Putamen (tissue), 1 donor: ENCODE measurements around the gene TNFAIP3.

Experiments used
- DNase-seq: peaks from one replicate; pipeline ENCODE4 v3.0.0-alpha.2; 2016; ENCODE audit warnings: low spot score

TNFAIP3 gene

DNA sequence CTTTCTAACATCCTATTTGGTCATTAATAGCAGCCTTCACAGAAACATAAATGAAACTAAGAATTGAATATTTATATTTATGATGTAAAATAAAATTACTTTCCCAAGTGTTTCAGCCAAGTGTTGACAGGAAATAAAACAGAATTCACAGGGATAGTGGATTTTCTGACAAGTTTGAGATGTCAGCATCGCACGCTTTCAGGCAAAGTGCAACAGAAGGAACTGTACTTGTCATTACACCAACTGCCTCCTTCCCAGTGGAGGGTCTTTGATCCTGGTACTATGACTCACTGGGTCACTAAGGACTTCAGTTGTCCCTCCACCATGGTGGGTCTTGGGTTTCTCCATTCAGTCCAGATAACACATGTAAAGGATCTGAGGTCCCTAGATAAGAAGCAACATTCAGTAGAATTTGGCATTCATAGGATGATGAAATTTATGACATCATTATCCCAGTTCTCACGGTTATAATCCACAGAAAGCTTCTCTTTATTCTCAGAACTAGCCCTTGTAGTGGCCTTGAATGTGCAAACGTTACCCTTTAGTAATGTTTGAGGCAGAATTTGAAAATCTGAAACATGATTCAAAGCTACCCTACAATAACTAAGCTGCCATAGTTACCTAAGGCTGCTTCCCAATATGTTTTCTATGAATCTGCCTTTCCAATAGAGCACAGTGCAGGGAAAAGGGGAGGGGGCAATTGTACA, 3.8 kb upstream of the TNFAIP3 start:
- DNase-seq = no peak

DNA sequence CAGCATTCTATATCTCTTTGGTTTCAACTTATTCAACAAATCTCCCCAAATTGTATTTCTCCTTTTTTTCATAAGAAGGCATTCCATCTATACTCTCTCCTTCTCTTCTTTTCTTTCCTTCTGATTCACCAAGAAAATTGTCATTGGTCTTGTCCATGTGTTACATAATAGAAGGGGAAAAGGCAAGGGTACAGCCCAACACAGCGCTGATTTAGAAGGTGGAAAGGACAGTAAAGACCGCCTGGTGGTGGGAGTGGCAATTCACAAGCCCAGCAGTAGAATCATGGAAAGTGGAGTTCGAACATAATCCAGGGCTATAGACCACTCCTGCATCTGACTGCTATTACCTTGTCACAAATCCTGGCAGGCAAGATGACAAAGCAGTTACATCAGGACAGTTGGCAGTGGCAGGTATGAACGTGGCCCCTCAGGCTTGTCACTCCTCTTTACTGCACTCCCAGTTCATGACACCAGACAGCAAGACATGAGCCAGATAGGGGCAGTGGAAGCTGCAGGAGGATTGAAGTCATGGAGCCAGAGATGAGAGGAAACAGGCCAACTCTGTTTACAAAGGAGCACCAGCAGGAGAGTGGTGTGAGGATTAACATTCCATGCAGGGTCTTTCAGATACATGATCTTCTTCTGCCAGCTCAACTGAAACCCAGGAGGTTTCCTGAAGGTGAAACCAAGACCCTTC, 2.1 kb upstream of the TNFAIP3 start:
- DNase-seq = no peak

DNA sequence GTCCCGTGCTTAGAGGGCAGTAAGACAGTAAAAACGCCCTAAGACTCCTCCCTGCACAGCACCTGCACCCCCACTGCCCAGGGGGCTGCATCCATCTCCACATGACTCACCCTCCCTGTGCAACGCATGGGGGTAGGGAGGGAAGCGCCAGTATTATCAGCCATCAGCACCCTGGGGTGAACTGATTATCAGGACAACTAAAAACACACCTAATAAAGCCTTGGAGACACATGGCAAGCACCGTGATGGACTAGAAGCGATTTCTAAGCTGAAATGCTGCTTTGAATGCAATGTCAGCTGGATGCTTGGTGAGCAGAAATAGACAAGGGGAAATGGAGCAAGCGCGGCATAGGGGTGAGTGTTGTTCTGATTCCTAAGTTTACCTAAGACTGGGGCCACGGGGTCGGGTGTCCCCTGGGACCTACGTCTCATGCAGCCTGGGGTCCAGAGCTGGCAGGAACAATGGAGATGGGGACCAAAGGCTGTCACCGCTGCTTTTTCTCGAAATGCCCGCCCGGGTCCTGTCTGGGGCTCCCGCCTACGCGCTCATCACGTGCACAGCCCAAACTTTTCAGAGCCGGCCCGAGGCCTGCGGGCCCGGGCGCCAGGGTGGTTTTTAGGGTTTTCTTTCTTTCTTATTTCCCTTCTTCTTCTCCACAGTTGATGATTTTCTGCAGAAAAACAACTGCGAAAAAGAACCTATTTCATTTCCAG, 702 bp upstream of the TNFAIP3 start:
- no peak for DNase-seq

DNA sequence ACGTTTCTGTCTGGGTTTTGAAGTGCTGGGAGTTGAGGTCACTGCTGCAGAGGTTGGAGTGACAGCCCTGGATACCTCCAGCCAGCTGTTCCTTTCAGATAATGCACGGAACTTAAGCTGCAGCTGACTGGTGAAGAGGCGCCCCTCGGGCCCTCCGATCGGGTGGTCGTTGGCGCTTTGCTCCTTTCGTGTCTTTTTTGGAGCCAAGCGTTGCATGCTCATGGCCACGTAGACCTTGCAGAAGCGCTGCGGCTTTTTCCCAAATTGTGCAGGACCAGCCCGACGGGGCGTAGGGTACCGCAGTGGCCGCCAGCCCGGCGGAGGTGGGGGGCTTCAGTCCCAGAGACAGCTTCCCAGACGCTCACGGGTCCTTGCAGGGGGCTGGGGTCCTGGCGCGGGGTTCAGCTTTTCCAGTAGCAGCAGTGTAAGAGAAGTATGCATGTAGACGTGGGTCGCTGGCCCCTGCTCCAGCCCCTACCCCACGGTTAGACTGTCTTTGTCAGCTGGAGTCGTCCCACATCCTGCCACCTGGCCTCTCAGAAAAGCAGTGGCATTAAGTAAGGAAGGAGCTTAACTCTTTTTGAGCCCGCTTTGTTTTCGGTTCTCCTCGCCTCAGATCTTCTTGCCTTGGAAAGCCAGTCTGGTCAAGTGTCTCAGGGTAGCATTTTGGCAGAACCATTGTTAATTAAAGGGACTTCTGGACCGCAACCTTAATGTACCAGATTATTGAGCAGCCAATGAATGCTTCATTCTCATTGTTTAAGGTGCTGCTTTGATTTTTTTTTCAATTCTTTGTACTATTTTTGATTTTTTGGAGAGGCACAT, 838 bp downstream of the TNFAIP3 start:
- DNase-seq = no peak

DNA sequence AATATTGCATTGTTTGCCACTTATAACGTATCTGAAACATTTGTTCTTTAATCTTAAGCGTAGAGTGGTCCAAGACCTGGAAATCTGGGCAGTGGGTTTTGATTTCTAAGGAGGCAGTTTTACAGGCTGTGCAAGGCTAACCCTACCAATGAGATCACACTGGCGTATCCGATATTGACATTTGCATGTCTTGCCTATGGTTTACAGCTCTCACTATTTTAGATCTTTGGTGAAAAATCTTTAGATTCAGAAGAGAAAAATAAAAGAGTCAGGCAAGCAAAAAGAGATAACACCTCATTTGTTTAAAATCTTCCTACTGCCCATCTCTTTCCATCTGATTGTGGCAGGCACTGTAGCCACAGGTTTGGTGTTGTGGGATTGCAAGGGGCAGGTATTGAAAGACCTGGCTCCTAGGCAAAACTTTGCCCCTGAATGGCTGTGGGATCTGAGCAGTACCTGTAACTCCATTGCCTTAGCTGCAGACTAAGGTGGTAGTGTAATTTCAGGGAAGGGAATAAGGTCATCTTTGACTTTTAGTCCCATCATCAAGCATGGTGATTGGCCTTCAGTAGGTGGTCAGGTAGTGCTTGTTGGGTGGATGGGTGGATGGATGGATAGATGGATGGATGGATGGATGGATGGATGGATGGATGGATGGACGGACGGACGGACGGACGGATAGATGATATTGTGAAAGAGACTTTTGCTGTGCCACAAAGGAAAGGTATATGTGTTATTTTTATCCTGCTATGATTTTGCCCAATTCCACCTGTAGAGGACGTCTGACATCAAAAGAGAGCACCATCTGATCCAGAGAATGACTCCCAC, 1.9 kb downstream of the TNFAIP3 start:
- DNase-seq = no peak

DNA sequence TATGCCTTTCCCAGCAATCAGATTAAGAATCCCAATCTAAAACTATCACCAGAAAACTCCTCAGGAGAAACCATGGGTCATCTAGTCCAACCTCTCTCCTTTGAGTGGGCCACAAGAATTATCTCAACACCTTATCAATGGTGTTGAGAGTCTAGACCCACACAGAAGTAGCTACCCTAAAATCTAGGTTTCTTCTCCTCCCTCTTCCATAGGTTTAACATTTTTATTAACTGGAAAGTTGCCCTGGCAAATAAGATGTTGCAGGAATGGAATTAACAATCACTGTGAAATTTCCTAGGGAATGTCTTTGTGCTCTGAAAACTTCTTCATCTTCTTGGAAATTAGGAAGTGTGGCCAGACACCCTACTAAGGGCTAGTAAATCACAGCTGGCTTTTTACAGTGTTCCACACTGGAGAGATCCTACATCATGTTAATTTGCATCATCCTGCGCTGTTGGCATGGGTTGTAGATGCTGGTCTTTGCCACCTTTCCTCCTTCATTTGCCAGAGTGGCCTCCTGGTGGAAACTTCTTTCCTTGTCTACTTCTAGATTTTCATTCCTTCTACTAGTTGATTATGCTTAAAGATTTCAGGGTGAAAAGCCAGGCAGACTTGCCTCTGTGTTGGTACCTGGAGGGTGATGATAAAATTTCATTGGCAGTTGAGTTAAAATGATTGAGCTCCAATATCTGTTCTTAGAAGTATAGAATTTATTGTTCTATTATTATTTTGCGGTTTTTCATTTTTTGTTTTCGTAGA, 2.7 kb downstream of the TNFAIP3 start:
- no peak for DNase-seq

DNA sequence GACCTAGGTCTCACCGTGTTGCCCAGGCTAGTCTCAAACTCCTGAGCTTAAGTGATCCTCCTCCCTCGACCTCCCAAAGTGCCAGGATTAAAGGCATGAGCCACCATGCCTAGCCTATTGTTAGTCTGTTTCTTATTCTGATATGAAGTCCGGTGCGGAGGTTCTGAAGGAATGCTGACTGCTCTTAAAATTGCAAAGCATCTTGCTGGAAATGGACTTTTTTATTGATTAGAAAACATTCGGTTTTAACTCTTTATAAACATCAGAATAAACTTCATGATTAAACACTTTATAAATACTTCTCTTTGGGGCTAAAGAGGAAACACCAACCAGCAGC, 3.2 kb downstream of the TNFAIP3 start:
- no peak for DNase-seq

DNA sequence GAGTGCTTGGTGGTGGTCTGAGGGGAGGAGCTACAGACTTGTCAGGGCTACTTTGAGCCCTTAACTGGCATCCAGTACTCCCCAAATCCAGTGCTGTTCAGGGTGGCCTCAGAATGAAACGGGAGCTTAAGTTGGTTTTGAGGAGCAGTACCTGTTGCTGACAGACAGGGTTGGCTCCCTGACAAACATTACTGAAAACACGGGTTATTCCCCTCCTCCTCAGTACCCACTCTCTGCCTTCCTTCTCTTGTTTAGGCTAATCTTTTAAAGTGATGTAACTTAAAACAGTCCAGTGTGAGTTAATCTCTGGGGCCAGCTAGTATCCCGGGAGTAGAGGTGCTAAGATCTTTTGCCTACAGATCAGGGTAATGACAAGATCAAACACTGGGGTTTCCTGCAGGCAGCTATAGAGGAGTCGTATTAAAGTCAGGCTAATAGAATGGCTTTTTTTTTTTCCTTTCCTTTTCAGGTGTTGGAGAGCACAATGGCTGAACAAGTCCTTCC, 3.7 kb downstream of the TNFAIP3 start:
- no peak for DNase-seq

DNA sequence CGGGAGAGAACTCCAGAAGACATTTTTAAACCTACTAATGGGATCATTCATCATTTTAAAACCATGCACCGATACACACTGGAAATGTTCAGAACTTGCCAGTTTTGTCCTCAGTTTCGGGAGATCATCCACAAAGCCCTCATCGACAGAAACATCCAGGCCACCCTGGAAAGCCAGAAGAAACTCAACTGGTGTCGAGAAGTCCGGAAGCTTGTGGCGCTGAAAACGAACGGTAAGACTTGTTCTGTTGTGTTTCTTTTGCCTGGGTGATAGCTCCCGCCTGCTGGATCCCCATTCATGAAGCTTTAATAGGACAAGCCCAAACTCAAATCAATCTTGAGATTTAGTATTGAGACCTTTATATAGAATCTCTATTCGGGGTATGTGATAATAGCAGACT, 4.2 kb downstream of the TNFAIP3 start:
- DNase-seq = no peak

DNA sequence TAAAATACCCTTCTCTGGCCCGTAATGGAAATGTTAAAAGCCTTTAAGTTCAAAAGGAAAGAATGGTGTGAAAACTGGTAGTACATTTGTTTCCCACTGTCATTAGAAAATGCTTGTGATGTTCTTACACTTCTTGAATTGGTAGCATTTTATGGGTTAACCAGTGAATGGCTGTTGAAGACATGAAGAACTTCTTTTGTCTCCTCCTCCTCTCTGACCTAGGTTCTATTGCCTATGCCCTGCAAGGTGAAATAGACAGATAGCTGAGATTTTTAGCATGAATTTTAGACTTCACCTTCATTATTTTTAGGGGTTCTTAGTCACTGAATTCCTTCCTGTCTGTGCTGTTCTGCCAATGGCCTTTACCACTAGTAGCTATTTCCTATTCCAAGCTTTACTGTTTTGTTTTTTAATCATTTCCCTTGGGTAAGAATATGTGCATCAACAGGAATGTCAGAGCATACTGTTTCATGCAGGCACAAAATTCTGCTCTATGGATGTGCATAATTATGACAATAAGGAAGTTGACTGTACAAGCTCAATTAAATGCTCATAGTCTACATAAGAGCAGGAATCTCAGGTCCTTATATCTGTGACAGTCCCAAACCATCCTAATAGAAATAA, 4.9 kb downstream of the TNFAIP3 start:
- no peak for DNase-seq

DNA sequence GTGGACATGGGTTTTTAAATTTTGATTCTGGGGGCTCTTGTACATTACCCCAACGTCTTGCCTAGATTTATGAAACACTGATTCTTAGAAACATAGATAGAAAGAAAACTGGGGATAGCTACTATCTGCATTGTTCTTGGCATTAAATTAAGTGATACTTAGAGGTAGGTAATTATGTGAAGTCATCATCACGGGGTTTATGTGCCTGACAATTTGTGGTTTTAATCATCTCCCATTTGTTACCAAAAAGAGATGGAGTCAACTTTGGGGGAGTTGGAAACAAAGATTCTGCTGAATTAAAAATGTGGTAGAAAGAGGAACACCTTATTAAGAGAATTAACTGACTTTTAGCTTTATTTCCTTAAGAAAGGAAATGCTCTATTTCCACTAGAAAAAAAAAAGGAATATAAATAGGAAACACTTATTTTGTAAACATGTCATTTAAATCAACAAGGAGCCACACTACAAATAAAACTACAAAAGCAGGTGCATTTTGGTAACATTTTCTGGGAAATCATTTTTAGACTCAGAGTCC, 5.6 kb downstream of the TNFAIP3 start:
- DNase-seq = no peak

DNA sequence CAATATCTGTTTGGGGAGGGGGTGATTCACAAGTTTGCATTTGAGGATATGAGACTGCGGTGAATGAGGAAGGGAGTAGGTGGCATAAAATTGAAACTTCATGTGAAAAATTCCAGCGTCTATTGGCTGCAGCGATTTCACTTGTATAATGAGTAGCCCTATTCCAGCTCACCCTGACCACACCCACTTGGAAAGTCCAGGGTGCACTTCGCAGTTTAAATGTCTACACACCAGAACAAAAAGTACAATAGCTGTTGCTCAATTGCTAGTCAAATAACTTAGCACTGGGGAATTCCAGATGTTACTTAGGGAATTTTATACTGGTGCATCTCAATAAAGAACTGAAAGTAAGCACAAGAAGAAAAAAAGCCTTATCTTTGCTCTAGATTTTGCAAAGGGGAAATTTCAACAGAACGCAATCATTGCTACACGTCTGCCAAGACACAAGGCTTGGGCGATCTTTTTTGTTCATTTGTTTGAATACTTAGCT, 6.3 kb downstream of the TNFAIP3 start:
- DNase-seq = no peak

DNA sequence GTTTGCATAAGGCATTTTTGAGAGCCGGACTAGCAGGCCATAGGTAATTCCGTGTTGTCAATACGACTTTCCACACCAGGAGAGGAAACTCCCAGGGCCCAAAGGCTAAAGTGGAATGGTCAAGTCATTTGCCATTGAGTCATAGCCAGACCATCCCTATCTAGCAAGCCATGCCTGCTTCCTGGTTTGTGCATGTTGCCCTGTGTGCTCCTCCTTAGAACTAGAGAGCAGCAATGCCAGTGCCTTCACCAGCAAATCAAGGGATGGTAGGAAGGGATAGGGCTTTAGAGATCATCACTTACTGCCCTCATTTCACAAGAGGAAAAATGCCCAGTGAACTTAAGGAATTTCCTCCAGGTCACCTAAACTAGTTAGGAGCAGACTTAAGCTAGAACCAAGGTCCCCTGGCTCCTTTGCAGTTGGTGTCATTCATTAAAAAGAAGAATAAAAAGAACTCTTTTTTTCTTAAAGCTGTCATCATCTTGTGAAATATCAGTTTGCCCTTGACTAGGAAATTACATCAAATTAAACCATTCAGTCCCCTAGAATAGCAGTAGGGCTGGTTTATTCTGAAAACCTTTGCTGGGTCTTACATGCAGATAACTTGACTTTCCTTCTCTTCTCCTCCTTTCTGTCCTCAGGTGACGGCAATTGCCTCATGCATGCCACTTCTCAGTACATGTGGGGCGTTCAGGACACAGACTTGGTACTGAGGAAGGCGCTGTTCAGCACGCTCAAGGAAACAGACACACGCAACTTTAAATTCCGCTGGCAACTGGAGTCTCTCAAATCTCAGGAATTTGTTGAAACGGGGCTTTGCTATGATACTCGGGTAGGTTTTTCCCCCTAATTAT, 7.4 kb downstream of the TNFAIP3 start:
- no peak for DNase-seq

DNA sequence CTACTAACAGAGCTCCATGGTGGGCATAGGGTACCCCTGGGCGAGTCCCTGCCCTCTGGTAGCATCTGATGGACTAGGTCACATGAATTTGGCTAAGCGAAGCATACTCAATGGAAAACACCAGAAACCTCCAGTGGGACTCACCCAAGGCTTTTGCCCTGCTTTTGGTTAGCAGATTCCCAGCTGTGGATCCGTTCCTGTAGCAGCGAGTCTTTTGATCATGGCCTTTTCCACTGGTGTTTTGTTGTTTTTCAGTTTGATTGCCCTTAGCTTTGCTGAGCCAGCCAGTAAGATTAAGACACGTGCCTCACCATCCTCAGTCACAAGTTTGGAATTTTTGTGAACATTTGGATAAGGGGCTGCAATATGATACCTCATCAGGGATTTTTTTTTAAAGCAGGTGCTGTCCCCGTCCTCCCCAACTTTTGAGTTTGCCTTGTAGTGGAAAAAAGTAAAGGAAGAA, 8.0 kb downstream of the TNFAIP3 start:
- no peak for DNase-seq

DNA sequence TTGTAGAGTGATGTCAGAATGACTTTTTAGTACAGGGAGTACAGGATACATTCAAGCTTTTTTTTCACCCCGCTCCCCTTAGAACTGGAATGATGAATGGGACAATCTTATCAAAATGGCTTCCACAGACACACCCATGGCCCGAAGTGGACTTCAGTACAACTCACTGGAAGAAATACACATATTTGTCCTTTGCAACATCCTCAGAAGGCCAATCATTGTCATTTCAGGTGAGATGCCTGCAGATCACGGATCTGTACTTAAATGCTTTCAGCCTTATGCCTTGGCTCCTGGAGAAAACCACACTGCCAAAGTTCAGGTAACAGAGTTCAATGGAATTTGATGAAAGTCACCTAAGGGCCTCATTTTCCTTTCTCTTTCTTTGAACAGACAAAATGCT, 8.5 kb downstream of the TNFAIP3 start:
- DNase-seq = no peak

DNA sequence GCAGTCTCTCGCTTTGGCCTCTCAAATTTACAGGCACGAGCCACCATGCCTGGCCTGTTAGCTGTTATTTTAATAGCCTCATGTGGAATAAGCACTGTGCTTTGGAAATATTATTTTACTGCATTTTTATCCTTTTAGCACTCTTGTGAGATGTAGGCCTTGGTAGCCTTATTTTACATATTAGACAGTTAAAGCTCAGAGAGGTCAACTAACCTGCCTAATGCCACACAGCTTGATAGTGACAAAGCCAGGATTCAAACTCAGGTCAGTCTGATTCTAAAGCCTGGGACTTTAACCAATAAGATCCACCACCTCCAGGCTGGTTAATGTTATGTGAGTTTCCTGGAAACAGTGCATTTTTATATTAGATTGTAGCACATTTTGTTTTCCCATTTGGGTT, 9.5 kb downstream of the TNFAIP3 start:
- DNase-seq = no peak

DNA sequence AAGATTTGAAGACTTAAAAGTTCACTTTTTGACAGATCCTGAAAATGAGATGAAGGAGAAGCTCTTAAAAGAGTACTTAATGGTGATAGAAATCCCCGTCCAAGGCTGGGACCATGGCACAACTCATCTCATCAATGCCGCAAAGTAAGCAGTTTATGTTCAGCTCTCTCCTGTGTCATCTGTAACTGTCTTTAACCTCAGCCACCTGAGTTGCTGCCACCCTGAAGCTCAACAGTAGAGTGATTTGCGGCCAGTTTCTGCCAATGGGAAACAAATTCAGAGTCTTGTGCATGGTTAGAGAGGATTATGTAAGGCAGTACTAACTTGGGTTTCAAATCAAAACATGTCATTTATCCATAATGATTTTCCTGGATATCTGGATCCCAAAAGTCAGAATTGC, 10.1 kb downstream of the TNFAIP3 start:
- DNase-seq = no peak

DNA sequence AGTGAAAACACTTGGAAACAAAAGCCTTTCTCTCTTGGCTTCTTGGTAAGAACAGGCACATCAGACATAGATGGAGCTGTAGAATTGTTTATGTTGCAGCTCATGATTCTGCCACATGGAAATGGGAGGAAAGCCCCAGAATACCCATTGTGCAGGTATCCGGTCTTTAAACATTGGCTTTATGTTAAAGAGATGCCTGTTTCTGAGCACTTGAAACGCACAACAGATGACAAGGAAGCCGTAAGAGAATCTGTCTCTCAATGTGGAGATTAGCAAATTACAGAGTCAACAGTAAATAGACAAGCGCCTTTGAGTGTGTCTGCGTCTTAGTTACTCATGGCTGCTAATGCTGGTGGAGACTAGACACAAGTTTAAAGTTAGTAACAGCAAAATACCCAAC, 10.5 kb downstream of the TNFAIP3 start:
- no peak for DNase-seq

DNA sequence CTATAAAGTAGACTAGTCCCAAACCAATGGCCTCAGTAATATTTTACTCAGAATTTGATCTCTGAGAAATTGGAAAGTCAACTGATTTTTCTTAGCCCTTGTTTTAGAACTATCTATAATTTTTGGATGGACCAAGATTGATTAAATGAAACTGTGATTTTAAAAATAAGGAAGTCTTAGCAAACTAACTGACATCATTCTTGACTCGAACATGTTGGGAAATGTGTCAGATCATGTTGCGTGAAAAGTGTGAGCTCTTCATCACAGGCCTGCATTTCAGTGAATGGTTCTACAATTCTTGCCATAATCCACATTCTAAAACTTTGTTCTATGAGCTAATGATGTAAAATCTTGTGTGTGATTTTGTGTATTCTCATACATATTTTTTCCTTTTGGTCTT, 11.0 kb downstream of the TNFAIP3 start:
- no peak for DNase-seq
